ENCODE measurements around the gene IDH3B. TPM values are rescaled to one million over a fixed set of nuclear protein-coding genes. Genes with fewer than 3 reads are reported as not detected.

IDH3B gene
- total and polyA plus RNA-seq, 5 donors = 146 to 166 (median 152) TPM

DNA sequence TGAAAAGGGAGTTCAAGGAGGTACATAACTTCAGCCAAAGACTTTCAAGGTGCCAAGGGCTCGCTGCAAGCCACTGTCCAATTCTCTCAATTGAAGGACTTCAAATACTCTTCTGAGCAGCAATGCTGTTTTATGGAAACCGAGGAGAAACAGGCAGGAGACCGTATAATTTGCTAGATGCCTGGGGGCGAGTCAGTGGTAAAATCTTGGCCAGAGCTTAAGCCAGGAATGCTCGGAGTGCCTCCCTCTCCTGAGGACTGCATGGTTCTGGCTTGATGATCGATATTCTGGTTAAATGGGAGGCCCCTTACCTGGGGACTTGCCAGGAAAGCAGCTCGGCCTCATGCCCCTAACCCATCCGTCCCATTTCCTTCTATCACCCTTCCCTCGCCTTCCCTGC is 47.4 kb downstream of the IDH3B start:
- H3K27ac ChIP-seq (ENCODE audit: low read length) = no peak overlapping the region
- H3K27me3 ChIP-seq (ENCODE audit: control insufficient read depth, insufficient read depth) = no peaks in the 10 kb centered on the region
- 71% methylated on average over 9 of the region's 9 CpGs for WGBS
- DNase-seq (no peak), ATAC-seq (no peak)
- no peaks in the 10 kb centered on the region for H3K4me1 ChIP-seq (ENCODE audit: control insufficient read depth, insufficient read depth, low read length)
- H3K9me3 ChIP-seq (ENCODE audit: control insufficient read depth, low read length) = no peaks in the 10 kb centered on the region
- H3K4me3 ChIP-seq (ENCODE audit: low read length) = no peak overlapping the region
- intact Hi-C loops (cut with DNase I) = no loop called here

DNA sequence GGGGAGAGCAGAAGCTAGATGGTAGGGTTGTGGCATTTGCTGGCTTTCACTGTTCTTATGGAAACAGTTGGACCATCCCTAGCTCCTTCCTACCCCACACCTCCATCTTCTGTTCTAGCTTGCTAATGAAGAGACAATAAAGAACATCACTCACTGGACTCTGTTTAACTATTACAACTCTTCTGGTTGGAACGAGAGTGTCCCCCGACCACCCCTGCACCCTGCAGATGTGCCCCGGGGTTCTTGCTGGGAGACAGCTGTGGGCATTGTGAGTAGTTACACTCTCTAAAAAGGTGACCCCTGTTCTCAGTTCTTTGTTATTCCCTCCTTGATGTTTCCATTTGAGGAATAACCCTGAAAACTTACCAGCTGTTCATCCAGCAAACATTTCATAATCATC is 51.9 kb downstream of the IDH3B start:
- intact Hi-C loops (cut with DNase I) = no loop called here

DNA sequence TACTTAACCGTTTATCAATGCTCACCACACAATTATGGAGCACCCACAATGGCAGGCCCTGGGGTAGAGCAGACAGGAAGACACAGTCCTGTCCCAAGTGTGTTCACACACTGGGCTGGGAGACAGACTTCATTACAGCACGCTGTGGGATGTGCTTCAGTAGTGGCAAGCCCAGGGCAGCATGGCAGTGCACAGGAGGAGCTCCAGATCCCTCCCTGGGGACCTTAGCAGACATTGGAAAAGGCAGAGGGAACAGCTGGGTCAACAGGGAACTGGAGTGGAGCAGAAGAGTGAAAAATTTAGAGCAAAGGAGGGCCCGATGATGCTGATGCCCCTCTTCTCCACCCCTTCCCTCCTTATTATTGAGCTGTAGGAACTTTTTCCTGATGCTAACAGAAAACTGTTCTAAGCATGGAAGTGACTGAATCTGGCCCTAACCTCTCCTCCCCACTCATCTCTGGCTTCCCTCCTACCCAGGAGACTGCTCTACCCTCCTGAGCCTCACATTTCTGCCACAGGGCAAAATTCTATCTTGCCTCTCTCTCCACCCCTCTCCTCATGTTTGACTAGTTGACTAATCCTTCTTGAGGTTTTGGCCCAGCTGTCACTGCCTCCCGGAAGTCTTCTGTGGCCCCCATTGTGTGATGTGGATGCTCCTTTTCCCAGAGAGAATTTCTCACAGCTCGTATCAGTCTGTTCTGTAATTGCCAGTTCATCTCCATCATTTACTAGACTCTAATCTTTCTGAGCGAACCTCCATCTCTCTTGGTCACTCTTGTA is 52.9 kb downstream of the IDH3B start:
- Histone ChIP-seq H3K4me3 (ENCODE audit: low read length) (no peak overlapping the region), H3K27ac (ENCODE audit: low read length) (no peak overlapping the region), H3K27me3 (ENCODE audit: control insufficient read depth, insufficient read depth) (no peaks in the 10 kb centered on the region), H3K4me1 (ENCODE audit: control insufficient read depth, insufficient read depth, low read length) (no peaks in the 10 kb centered on the region), H3K9me3 (ENCODE audit: control insufficient read depth, low read length) (no peaks in the 10 kb centered on the region)
- ATAC-seq = no peak
- no peak for DNase-seq
- 67% methylated on average over 6 of the region's 6 CpGs for WGBS
- intact Hi-C loops (cut with DNase I) = no loop called here

More for the DNA sequence above, 51.9 kb downstream of the IDH3B start:
- no peak overlapping the region for H3K27ac ChIP-seq (ENCODE audit: low read length)
- DNase-seq = no peak
- WGBS = 93% methylated on average over 3 of the region's 3 CpGs
- no peak overlapping the region for H3K4me3 ChIP-seq (ENCODE audit: low read length)
- H3K27me3 ChIP-seq (ENCODE audit: control insufficient read depth, insufficient read depth) = no peaks in the 10 kb centered on the region
- no peak for ATAC-seq
- H3K9me3 ChIP-seq (ENCODE audit: control insufficient read depth, low read length) = no peaks in the 10 kb centered on the region
- H3K4me1 ChIP-seq (ENCODE audit: control insufficient read depth, insufficient read depth, low read length) = no peaks in the 10 kb centered on the region

DNA sequence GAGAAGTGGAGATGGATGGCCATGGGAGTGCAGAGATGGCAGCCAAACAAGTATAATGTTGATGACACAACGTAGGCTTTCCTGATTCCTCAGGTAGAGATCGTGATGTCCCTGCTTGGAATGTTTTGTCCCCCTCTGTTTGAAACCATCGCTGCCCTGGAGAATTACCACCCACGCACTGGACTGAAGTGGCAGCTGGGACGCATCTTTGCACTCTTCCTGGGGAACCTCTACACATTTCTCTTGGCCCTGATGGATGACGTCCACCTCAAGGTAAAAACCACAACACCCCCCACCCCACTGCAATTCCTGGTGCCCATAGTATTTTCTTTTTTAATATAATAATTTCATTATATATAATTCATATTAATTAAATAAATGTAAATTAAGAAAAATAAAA is 53.7 kb downstream of the IDH3B start:
- H3K4me1 ChIP-seq (ENCODE audit: control insufficient read depth, insufficient read depth, low read length) = no peaks in the 10 kb centered on the region
- DNase-seq (no peak), ATAC-seq (no peak)
- peaks cover 2% of the 10 kb centered on the region for H3K9me3 ChIP-seq (ENCODE audit: control insufficient read depth, low read length)
- 75% methylated on average over 6 of the region's 6 CpGs for WGBS
- H3K4me3 ChIP-seq (ENCODE audit: low read length) = no peak overlapping the region
- intact Hi-C loops (cut with DNase I) = no loop called here
- no peak overlapping the region for H3K27ac ChIP-seq (ENCODE audit: low read length)
- H3K27me3 ChIP-seq (ENCODE audit: control insufficient read depth, insufficient read depth) = no peaks in the 10 kb centered on the region

Small RNA genes within 50 kb of the gene (microRNA-seq; reads per million reads assigned to microRNA genes)
- gene MIR1292 = 1.1 to 2.5 reads per million in 2 donors

Other genes with a start within 250 kb of the IDH3B start
- gene SNRPB, start 193.4 kb downstream of the IDH3B start, total RNA-seq = 10 to 100 TPM; 44.6 to 63.2 (median 48.2) TPM
- 78.8 TPM for gene SNRPB, start 193.4 kb downstream of the IDH3B start, polyA plus RNA-seq
- gene ZNF343, start 155.3 kb downstream of the IDH3B start, total RNA-seq = 1 to 10 TPM; 4.8 to 9.1 (median 8.1) TPM
- gene ZNF343, start 155.3 kb downstream of the IDH3B start, polyA plus RNA-seq = 4.1 TPM
- not detected for gene TMC2, start 127.6 kb downstream of the IDH3B start, total RNA-seq
- gene TMC2, start 127.6 kb downstream of the IDH3B start, polyA plus RNA-seq = not detected
- gene NOP56, start 11.6 kb downstream of the IDH3B start, total RNA-seq = 10 to 100 TPM; 57.9 to 69.2 (median 63.8) TPM
- gene NOP56, start 11.6 kb downstream of the IDH3B start, polyA plus RNA-seq = 40.9 TPM
- gene EBF4, start 28.6 kb upstream of the IDH3B start, total RNA-seq = 10 to 100 TPM in 2 of 4 donors, 1 to 10 TPM in 2; 9.6 to 13.5 (median 10.2) TPM
- gene EBF4, start 28.6 kb upstream of the IDH3B start, polyA plus RNA-seq = 4.8 TPM
- gene CPXM1, start 136.4 kb upstream of the IDH3B start, total RNA-seq = 1 to 10 TPM in 2 of 4 donors, under 1 TPM in 2; 0.53 to 3.0 (median 1.1) TPM
- 1.3 TPM for gene CPXM1, start 136.4 kb upstream of the IDH3B start, polyA plus RNA-seq
- gene C20orf141, start 150.8 kb upstream of the IDH3B start, total RNA-seq = not detected
- not detected for gene C20orf141, start 150.8 kb upstream of the IDH3B start, polyA plus RNA-seq
- gene TMEM239, start 152.1 kb upstream of the IDH3B start, total RNA-seq = not detected
- gene TMEM239, start 152.1 kb upstream of the IDH3B start, polyA plus RNA-seq = not detected
- 10 to 100 TPM; 13.7 to 17.9 (median 17.2) TPM for gene PCED1A, start 176.4 kb upstream of the IDH3B start, total RNA-seq
- gene PCED1A, start 176.4 kb upstream of the IDH3B start, polyA plus RNA-seq = 13.9 TPM
- 10 to 100 TPM; 19.1 to 24.2 (median 20.9) TPM for gene VPS16, start 176.5 kb upstream of the IDH3B start, total RNA-seq
- gene VPS16, start 176.5 kb upstream of the IDH3B start, polyA plus RNA-seq = 16.8 TPM
- gene PTPRA, start 209.3 kb upstream of the IDH3B start, total RNA-seq = 10 to 100 TPM; 32.6 to 37.5 (median 35.7) TPM
- 11.8 TPM for gene PTPRA, start 209.3 kb upstream of the IDH3B start, polyA plus RNA-seq

Data from right cardiac atrium (tissue), 5 donors.